HG03575 (cell line): ENCODE results near the gene GPT2.
"Not testable (repeated sequence)": the region's sequence is repeated elsewhere in the genome, so short reads cannot be mapped to it uniquely, and the experiment has no call there.

ENCODE experiments used
- ATAC-seq: cut with Tn5 transposase; IDR thresholded peaks from one replicate; pipeline ENCODE4 v1.9.1; 2021; ENCODE audit not compliant: unreplicated experiment, insufficient number of reproducible peaks, low FRiP score; ENCODE audit errors: extremely low read depth

Gene GPT2

DNA sequence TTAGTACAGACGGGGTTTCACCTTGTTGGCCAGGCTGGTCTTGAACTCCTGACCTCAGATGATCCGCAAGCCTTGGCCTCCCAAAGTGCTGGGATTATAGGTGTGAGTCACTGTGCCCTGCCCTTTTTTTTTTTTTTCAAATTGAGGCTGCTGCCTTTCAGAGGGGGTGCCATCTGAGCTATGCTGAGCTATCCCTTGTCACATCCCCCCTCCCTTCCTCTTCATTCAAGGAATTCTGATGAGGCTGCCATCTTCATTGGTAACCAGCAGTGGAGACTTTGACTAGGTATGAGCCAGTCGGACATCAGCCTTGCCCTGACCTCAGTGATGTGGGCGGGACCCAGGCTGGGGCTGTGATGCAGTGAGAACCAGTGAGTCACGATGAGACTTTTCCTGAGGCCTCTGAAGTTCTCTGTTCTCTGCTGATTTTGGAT is 24.4 kb upstream of the GPT2 start:
- ATAC-seq: no peak

DNA sequence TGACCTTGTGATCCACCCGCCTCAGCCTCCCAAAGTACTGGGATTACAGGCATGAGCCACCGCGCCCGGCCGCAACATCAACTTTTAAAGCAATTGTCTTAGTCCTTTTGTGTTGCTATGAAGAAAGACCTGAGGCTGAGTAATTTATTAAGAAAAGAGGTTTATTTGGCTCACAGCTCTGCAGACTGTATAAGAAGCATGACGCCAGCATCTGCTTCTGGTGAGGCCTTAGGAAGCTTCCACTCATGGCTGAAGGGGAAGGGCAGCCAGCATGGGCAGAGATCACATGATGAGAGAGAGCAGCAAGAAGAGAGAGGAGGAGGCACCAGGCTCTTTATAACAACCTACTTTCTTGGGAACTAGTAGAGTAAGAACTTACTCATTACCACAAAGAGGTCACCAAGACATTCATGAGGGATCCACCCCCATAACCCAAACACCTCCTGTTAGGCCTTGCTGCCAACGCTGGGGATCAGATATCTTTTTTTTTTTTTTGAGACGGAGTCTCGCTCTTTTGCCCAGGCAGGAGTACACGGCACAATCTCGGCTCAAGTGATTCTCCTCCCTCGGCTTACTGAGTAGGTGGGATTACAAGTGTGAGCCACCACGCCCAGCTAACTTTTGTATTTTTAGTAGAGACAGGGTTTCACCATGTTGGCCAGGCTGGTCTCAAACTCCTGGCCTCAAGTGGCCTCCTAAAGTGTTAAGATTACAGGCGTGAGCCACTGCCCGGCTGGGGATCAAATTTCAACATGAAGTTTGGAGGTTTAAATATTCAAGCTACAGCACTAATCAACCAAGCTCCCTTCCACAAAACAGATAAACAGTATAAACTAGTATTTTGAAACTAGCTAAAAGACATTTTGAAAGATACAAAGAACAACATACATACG is 21.4 kb upstream of the GPT2 start:
- ATAC-seq: no peak

DNA sequence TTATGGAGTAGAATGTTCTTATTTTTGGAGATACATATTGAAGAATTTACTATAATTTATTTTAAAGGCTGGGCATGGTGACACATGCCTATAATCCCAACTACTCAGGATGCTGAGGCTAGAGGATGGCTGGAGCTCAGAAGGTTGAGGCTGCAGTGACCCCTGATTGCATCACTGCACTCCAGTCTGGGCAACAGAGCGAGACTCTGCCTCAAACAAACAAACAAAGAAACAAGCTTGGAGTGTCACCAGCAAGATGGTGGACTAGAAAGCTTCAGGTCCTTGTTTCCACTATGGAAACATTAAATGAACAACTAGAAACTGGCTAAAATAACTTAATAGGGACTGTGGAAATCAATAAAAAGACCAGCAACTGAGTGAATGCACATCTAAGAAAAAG is 17.9 kb upstream of the GPT2 start:
- no peak for ATAC-seq

DNA sequence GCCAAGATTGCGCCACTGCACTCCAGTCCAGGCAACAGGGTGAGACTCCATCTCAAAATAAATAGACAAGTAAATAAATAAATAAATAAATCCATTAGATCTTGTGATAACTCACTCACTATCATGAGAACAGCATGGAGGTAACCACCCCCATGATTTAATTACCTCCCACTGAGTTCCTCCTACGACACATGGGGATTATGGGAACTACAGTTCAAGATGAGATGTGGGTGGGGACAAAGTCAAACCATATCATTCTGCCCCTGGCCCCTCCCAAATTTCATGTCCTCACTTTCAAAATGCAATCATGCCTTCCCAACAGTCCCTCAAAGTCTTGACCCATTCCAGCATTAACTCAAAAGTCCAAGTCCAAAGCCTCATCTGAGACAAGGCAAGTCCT is 16.7 kb upstream of the GPT2 start:
- not testable (repeated sequence) for ATAC-seq

DNA sequence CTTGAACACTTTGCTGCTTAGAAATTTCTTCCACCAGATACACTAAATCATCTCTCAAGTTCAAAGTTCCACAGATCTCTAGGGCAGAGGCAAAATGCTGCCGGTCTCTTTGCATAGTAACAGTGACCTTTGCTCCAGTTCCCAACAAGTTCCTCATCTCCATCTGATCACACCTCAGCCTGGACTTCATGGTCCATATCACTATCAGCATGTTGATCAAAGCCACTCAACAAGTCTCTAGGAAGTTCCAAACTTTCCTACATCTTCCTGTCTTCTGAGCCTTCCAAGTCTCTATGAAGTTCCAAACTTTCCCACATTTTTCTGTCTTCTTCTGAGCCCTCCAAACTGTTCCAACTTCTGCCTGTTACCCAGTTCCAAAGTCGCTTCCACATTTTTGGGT is 15.3 kb upstream of the GPT2 start:
- ATAC-seq: not testable (repeated sequence)

DNA sequence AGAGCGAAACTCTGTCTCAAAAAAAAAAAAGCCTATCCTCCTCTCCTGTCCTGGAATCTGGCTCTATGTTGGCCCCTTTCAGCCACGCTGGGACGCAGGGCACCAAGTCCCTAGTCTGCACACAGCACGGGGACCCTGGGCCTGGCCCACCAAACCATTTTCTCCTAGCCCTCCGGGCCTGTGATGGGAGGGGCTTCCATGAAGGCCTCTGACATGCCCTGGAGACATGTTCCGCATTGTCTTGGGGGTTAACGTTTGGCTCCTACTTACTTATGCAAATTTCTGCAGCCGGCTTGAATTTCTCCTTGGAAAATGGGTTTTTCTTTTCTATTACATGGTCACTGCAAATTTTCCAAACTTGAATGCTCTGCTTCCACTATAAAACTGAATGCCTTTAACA is 12.6 kb upstream of the GPT2 start:
- no peak for ATAC-seq

DNA sequence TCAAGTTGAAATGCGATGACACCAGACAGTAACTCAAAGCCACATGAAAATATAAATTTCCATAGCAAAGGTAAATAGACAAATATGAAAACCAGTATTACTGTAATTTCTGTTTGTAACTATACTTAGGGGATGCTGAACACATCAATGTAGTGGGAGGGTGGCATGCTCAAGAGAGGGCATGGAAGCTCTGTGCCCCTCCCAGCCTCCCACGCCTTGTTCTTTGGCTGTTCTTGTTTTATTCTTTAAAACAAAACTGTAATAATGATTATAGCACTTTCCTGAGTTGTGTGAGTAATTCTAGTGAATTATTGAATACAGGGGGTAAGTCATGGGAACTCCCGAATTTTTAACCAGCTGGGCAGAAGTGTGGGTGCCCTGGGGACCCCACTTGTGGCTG is 11.0 kb upstream of the GPT2 start:
- no peak for ATAC-seq

DNA sequence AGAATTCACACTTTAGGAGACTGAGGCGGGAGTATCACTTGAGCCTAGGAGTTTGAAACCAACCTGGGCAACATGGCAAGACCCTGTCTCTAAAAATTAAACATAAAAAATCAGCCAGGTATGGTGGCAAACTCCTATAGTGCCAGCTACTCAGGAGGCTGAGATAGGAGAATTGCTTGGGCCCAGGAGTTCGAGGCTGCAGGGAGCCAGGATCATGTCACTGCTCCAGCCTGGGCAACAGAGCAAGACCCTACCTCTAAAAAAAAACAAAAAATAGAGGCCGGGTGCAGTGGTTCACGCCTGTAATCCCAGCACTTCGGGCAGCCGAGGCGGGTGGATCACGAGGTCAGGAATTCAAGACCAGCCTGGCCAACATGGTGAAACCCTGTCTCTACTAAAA is 8.9 kb upstream of the GPT2 start:
- no peak for ATAC-seq

DNA sequence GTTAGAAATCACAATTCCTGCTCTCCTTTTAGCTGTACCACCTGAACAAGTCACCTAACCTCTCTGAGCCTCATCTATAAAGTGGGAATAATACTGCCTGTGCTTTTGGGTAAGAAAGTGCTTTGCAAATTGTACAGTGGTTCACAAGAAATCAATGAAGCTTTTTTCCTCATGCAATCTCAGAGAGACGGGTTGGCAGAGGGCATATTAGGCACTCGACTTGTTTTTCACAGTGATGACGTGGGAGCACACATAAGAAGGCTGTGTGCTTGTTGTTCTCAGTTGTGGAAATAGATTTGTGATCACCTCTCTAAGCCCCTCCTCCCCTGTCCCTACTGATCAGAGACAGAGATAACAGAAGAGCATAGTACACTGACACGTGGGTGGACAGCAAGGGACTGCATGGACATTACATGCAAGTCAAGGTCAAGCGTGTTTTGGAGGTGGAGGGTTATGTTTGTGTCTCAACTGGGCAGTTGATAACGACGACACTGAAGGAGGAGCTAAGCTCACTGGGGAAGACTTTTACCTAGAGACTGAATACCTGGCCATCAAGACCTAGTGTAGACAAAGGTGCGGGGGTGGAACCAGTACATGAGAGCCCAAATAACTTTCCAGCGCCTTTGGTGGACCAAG is 1.7 kb upstream of the GPT2 start:
- ATAC-seq: no peak

DNA sequence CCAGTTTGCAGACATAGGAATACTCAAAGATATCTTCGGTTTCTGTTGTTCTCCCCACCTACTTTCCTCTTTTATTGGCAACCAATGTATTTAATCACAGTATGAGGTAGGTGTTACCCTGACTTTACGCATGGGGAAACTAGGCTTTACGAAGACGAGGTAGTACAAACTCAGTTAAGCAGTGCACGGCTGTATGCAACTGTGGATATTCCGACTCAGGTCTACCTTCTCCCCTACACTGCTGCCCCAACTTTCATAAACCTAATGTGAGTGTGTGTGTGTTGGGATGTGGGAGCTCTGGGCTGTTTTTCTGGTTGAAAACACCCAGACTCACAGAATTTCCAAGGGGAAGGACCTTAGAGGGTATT is 1.2 kb upstream of the GPT2 start:
- ATAC-seq: no peak

DNA sequence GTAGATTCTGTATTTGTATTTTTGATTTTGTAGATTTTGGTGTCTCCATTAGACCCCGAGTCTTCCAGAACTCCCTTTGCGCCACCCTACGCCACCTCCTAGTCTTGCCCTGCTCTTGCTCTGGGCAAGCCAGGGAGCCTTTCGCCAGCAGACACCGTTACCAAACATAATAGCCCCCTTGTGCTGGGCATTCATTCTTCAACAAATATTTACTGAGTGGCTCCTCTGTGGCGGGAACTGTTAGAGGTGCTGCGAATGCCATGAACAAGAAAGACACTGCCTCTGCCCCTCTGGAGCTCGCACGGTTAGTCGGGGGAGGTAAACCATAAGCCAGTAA is 841 bp upstream of the GPT2 start:
- no peak for ATAC-seq

DNA sequence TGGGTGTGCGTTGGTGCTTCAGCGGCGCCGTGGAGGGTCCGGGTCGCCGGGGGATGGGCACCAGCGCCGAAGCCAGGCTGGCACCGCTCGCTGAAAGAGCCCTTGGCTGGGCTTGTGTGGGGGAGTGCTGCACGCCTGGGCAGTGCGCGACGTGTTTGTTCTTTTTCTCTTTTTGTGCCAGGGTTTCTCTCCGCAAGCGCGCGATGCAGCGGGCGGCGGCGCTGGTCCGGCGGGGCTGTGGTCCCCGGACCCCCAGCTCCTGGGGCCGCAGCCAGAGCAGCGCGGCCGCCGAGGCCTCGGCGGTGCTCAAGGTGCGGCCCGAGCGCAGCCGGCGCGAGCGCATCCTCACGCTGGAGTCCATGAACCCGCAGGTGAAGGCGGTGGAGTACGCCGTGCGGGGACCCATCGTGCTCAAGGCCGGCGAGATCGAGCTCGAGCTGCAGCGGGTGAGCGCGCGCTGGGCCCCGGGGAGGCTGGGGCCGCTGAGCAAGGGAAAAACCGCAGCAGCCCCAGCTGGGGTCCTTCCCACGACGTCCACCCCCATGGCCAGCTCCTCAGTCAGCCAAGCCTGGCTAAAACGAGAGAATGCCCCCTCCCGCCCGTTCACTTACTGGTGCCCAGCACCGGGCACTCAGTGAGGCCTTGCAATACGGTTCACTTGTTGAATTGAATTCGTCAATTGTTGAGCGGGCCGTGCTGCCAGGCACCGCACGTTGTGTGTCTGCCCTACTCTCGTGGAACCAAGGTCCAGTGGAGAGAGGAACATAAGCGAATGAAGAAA is 541 bp downstream of the GPT2 start:
- no peak for ATAC-seq

DNA sequence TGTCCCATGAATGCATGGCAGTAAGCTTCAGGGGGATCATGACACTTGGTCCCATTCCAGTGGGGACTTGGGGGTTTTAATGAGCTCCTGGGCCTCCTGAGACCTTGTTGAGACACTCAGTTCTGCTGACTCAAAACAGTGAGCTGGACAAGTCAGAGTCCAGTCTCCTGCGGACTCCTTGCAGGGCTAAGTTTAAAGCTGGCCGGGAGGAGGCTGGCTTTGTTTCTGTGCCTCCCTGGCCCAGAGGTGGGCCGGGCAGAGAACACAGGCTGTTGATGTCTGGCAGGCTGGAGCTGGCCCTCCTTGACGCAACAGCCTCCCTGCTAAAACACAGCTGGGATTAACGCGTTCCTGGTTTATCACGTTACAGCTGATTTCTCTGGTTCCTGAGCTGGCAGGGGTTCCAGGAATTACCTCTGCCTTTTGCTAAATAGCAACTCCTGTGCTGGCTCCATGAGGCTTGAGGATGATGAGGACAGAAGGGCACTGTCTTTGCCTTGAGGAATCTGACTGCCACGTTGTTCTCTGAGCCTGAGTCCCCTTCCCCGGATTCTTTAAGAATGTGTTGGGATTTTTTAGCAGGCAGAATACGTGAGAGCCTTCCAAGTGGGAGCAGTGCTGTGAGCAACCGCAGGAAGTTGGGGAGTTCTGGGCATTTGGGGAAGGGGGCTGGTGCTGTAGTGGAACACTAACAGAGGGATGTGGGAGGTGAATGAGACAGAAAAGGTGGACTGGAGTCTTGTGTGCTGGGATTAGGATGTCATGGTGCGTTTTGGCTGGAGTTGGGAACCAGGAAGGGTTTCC is 2.0 kb downstream of the GPT2 start:
- ATAC-seq: no peak

DNA sequence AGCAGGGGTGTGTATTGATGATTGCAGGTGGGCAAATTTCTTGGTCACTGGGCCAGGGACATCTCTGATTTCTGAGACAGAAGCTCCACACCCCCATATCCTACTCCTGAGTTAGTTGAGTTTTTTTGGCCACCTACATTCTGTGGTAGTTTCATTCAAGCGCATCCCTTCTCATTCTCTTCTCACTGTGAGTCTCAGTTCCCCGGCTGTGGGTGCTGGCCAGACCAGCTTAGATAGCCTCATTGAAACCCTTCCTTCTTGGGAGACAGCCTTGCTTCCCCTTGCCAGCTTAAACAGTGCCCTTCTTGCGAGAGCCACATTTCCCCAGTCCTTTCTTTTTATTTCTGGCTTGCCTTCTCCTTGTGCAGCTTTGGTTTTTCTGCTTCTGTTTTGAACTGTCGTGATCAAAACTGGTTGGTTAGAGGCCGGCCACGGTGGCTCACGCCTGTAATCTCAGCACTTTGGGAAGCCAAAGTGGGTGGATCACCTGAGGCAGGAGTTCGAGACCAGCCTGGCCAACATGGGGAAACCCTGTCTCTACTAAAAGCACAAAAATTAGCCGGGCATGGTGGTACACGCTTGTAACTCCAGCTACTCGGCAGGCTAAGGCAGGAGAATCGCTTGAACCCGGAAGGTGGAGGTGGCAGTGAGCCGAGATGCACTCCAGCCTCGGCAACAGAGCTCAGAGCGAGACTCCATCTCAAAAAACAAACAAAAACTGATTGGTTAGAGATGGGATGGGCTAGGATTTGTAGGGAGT is 2.8 kb downstream of the GPT2 start:
- no peak for ATAC-seq

DNA sequence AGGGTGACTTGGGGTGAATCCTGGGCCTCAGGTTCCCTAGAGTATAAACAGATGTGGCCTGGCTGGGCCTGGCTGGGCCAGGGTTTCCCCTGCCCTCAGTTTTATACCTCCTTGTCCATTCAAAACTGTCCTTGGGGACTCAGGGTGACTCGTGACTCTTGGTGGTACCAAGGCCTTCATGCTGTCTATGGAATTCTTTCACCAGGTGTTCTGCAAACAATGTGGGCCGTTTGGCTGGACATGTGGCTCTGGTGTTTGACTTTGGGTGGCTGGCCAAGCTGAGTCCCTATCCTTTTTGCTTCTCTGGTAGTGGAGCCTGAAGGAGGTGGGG is 3.3 kb downstream of the GPT2 start:
- no peak for ATAC-seq

DNA sequence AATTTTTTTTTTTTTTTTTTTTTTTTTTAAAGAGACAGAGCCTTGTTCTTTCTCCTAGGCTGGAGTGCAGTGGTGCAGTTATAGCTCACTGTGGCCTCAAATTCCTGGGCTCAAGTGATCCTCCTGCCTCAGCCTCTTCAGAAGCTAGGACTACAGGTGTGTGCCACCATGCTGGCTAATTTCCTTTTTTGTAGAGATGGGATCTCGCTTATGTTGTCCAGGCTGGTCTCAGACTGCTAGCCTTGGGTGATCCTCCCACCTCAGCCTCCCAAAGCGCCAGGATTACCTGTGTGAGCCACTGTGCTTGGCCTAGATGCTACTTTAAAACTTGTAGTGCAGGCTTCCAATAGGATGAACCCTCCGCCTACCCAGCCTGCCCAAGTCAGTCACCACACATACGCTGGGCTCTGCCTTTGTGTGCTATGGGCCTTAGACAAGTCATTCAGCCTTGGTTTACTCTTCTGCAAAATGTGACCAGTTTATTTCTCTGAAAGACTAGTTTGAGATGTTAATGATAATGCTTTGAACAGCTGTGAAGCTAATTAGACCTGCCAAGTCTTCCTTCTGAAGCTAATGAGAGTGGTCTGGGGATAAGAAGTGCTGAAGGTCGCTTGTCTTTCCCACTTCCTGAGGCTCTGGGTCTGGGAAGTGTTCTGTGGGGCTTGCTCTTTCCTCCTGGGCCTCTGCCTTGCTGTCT is 5.2 kb downstream of the GPT2 start:
- no peak for ATAC-seq

DNA sequence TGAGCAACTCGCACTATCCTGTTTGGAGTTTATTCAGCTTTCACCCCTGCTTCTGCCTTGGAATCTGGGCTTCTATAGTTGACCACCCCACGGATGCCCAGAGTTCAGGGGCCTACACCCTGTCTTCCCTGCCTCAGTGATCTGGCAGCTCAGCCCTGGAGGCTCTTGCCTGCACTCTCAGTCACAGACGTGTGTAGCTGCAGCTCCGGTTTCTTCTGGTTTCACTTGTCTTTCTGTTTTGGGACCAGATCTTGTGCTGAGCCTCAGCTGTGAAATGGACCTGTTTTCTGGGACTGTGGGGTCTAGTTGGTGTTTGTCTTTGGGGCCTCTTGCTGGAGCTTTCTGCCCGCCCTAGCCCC is 5.8 kb downstream of the GPT2 start:
- no peak for ATAC-seq

DNA sequence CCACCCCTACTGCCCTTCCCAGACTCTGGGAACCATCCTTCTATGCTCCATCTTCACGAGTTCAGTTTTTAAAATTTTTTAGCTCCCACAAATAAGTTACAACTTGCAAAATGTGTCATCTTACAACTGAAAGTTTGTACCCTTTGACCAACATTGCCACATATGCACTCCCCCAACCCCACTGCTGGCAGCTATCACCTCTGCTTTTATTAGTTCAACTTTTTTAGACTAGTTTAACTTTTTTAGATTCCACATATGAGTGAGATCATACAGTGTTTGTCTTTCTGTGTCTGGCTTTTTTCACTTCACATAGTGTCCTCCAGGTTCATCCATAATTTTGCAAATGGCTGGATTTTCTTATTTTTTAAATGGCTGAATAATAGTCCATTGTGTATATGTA is 7.7 kb downstream of the GPT2 start:
- ATAC-seq: no peak
